ENCODE measurements around the gene FAM162A. TPM values are rescaled to one million over a fixed set of nuclear protein-coding genes. Genes with fewer than 3 reads are reported as not detected.

FAM162A gene
- polyA plus RNA-seq, 1 donor, result 28.5 TPM

DNA sequence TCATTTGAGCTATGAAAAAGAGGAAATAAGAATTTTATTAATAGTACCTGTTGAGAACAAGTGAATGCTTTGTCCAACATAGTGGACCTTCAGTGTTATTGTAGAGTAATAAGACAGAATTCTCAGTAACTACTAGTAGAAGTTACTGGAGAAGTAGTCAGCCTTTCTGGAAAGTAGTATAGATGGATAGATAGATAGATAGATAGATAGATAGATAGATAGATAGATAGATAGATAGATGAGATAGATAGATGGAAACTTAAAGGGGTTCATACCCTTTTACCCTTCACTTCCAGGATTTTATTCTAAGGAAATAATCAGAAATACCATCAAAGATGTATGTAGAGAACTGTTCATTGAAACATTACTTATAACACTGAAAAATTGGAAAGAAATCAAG, 5.2 kb downstream of the FAM162A start:
- DNase-seq, result no peak

GRCh38 chr3:122389892-122390291, 5.9 kb downstream of the FAM162A start:
- DNase-seq, result no peak

DNA sequence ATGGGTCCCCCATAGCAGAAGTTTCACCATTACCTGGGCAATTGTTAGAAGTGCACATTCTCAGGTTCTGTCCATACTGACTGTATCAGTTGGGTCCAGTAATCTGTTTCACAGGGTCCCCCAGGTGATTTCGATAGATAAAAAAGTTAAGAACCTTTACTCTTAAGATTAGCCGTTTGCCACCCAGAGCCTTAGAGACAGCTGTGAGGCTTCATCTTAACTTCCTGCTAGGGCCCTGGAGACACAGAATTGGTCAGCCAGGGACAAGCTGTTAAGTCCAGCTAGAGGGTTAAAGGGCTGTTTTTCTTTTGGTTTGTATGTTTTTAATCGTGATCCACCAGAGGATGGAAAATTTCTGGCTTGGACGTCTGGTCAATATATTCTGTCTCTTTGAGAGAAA, 6.7 kb downstream of the FAM162A start:
- DNase-seq, result no peak

- DNase-seq, result no peak
Observed at GRCh38 chr3:122391681-122392446, 7.9 kb downstream of the FAM162A start.

- DNase-seq, result no peak
Observed at GRCh38 chr3:122392868-122393844, 9.2 kb downstream of the FAM162A start.

DNA sequence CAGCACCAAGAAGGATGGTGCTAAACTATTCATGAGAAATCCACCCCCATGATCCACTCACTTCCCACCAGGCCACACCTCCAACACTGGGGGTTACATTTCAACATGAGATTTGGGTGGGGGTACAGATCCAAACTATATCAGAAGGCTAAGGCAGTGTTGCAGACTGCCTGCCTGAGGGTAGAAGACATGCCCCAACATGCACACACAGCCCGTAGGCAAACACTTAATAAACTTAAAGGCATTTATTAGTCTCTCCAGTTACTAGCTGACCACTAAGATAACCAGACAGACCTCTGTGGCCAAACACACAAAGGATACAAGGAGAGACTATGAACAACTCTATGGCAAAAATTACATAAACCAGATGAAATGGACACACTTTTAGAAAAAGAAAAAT, 10.2 kb downstream of the FAM162A start:
- no peak for DNase-seq

- no peak for DNase-seq
Observed at GRCh38 chr3:122395582-122395981, 11.6 kb downstream of the FAM162A start.

GRCh38 chr3:122396511-122396910, 12.5 kb downstream of the FAM162A start:
- no peak for DNase-seq

GRCh38 chr3:122397201-122397600, 13.2 kb downstream of the FAM162A start:
- no peak for DNase-seq

GRCh38 chr3:122398920-122399319, 14.9 kb downstream of the FAM162A start:
- no peak for DNase-seq

DNA sequence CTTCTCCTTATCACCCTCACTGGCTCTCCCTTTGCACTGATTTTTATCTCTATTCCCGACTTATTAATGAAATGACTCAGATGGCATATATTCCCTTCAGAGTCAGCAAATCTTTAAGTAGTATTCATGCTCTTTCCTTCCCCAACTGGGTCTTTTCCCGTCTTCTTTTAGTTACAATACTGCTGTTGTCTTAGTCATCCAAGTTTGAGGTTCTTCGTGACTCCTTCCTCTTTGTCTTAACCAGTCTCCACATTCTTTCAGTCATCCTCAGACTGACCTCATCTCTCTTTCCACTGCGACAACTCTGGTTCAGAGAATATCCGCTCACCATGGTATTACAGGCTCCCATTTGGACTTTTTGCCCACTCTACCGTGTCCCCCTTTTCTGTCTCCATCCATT, 19.5 kb downstream of the FAM162A start:
- no peak for DNase-seq

DNA sequence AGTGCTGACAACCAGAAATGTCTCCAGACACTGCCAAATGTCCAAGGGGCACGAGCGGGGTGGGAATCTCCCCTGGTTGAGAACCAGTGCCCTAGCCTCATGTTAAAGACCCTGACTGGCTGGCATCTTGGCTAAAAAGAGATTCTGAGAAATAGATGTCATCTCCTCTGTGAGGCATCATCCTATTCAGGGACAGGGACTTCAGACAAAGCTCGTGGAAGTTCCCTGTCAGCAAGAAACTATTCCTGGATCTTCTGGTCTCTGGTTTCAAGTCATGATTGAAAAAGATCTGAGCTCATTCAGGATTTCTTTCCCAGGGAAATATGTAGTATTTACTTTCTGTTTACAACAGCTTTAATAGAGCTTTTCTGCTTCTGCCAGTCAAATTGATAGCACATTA, 21.0 kb downstream of the FAM162A start:
- no peak for DNase-seq

GRCh38 chr3:122406198-122406597, 22.2 kb downstream of the FAM162A start:
- no peak for DNase-seq

DNA sequence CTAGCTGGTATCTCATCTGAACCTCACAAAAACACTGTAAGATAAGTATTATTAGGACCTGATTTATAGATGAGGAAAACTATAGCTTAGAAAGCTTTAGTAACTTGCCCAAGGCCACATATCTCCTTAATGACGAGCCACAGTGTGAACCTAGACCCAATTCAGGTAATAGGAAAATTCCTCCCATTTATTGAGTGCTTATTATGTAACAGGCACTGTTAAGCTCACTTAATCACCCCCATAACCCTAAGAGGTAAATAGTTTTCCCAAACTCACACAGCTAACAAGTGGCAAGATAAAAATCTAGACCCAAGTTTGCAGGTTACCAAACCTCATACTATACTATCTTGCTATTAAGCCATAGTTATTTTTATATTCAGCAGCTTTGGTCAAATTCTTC, 24.0 kb downstream of the FAM162A start:
- DNase-seq, result no peak

DNA sequence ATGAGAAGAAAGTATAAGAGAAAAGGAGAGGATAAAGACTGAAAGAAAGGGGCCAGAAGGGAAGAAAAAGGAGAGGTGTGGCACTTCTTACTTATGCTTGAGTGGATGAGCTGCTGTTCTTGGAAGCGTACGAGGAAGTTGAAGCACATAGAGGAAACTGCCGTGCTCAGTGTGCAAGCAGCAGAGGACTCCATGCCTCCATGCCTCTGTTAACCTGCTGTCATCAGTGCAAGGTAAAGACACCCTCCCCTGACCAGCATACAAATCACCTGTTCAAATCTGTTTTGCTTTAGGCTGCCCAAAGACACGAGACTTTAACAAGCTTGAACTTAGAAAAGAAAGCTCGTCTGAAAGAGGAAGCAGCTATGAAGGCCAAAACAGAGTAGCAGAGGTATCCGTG, 25.5 kb downstream of the FAM162A start:
- no peak for DNase-seq

DNA sequence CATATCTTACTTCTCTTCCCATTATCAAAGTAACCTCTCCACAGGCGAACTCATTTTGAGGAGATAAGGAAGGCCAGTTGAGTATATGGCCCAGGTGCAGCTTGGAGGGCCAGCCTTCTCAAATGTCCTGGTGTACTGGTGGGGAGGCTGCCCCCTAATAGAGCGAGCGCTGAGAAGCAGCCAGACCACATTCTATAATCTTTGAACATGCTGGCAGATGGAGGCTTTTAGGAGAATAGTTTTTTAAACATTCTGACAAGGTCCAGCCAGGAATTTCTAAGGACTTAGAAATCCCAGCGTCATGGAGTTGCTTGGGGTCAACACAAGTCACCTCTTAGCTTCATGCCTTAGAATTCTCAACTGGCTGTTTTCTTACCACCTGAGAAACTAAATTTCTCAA, 26.1 kb downstream of the FAM162A start:
- DNase-seq, result no peak

DNA sequence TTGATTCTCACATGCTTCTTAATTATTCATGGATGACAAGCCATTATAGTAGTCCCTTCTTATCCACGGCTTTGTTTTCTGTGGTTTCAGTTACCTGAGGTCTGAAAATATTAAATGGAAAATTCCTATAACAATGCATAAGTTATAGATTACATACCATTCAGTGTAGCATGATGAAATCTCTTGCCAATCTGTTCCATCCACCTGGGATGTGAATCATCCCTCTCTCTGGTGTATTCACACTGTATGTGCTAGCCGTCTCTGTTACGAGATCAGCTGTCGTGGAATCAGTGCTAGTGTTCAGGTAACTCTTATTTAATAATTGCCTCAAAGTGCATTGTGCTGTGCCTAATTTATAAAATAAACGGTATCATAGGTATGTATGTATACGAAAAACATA, 26.7 kb downstream of the FAM162A start:
- no peak for DNase-seq

- no peak for DNase-seq
Observed at GRCh38 chr3:122414391-122414790, 30.4 kb downstream of the FAM162A start.

DNA sequence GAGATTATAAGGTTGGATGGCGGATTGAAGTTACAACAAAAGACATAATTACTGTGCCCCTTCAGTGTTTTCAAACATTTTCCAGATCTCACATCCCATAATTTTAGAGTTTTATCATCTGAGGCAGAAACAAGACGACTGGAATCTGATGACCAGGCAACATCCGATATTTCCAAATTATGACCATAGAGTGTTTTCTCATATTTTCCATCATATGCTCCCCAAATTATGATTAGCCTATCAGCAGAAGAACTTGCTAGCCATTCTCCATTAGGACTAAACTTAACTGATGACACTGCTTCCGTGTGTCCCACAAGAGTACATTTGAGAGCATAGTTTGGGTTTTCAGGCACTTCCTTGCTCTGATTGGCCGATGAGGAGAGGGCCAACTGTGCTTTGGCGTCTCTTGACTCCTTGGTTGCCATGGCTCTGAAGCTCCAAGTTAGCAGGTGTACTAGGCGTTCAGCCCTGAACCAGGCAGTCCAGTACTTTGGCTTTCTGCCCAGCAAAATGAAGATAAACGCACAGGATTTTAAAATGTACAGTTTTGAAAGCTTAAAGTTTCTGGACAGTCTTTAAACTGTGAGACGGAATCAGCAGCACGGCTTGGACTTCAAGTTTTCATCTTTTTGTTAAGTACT, 31.2 kb downstream of the FAM162A start:
- DNase-seq, result peak; percentile 37

GRCh38 chr3:122415762-122416654, 32.0 kb downstream of the FAM162A start, which contains the start of gene WDR5B:
Gene WDR5B (minus strand): TSS chr3:122416062. CDS start chr3:122415528, 534 bp downstream.
- peak; percentile 97 for DNase-seq

DNA sequence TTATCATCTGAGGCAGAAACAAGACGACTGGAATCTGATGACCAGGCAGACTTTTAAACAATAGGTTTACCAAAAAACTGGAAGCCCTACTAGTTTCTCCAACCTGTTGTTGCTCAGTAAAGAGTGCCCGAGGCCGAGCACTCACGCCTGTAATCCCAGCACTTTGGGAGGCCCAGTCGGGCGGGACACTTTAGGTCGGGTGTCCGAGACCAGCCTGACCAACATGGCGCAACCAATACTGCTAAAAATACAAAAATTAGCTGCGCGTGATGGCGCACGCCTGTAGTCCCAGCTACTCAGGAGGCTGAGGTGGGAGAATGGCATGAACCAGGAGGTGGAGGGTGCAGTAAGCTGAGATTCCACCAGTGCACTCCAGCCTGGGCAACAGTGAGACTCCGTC, 33.0 kb downstream of the FAM162A start:
- DNase-seq, result no peak

DNA sequence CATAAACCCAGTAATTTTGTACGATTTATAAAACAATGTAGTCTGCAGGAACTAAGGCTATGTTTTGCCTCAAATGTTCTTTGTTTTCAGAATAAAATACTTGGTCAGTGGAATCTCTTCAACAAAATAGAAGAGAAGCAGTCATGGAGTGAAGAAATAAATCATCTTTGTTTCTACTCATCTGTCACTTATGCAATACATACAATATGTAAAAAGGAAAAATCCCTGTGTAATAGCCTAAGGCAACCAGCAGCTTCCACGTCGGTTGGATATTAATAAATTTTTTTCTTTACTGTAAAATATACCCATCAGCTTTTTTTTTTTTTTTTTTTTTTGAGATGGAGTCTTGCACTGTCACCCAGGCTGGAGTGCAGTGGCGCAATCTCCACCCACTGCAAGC, 37.1 kb downstream of the FAM162A start:
- DNase-seq, result no peak
